Liver (tissue), 9 donors: ENCODE results near the gene BDKRB1. TPM values are rescaled to one million over a fixed set of nuclear protein-coding genes. Genes with fewer than 3 reads are reported as not detected.

Source experiments
- DNase-seq: peaks from one replicate; pipeline ENCODE4 v3.0.0-alpha.2; 2017; ENCODE audit warnings: low spot score
- H3K27ac ChIP-seq, 2 donors: one replicate each; pipeline ENCODE4 v1.7.0; 2013; ENCODE audit warnings: inconsistent platforms in 2 of 2, low read length in 2 of 2, control low read depth in 1 of 2, low read depth in 1 of 2, mild to moderate bottlenecking in 1 of 2
- H3K27me3 ChIP-seq, 4 donors: one replicate each; pipeline versions ENCODE4 v1.6.1 to v1.7.0; 2013; ENCODE audit warnings: low read length in 3 of 4, inconsistent platforms in 1 of 4, mild to moderate bottlenecking in 1 of 4, moderate library complexity in 1 of 4; ENCODE audit not compliant: control insufficient read depth in 4 of 4, insufficient read depth in 4 of 4
- H3K36me3 ChIP-seq, 4 donors: one replicate each; pipeline versions ENCODE4 v1.6.1 to v1.7.0; 2013; ENCODE audit warnings: low read length in 3 of 4, mild to moderate bottlenecking in 3 of 4, low read depth in 1 of 4, moderate library complexity in 1 of 4; ENCODE audit not compliant: control insufficient read depth in 4 of 4, insufficient read depth in 3 of 4
- H3K4me1 ChIP-seq, 4 donors: one replicate each; pipeline versions ENCODE4 v1.6.1 to v1.7.0; 2013; ENCODE audit warnings: low read length in 3 of 4, mild to moderate bottlenecking in 3 of 4, moderate library complexity in 1 of 4; ENCODE audit not compliant: control insufficient read depth in 4 of 4, insufficient read depth in 4 of 4
- H3K4me3 ChIP-seq, 3 donors: one replicate each; pipeline versions ENCODE4 v1.6.1 to v1.7.0; 2013; ENCODE audit warnings: low read length in 3 of 3, control low read depth in 1 of 3, low read depth in 1 of 3, mild to moderate bottlenecking in 1 of 3
- H3K9ac ChIP-seq, 2 donors: one replicate each; pipeline ENCODE4 v1.7.0; 2013; ENCODE audit warnings: low read length in 2 of 2, mild to moderate bottlenecking in 2 of 2, moderate library complexity in 2 of 2, control low read depth in 1 of 2, low read depth in 1 of 2
- H3K9me3 ChIP-seq, 4 donors: one replicate each; pipeline versions ENCODE4 v1.6.1 to v1.7.0; 2013; ENCODE audit warnings: low read length in 3 of 4; ENCODE audit not compliant: control insufficient read depth in 4 of 4
- ATF3 ChIP-seq: IDR thresholded peaks from 2 replicates; pipeline ENCODE4 v1.6.1; 2016; ENCODE audit warnings: antibody characterized with exemption
- CTCF ChIP-seq: fragments of 150-350 bp; IDR thresholded peaks from 2 replicates; pipeline ENCODE4 v1.5.1; 2017; ENCODE audit warnings: improper control_type of control experiment, low read depth, low read length; ENCODE audit not compliant: missing input control
- EGR1 ChIP-seq, 2 donors: IDR thresholded peaks; 2 replicates each; pipeline ENCODE4 v1.6.1; 2016 to 2018; ENCODE audit warnings: antibody characterized with exemption in 2 of 2, low read depth in 2 of 2
- FOXA1 ChIP-seq: IDR thresholded peaks from 2 replicates; pipeline ENCODE4 v1.6.1; 2016; ENCODE audit warnings: antibody characterized with exemption
- FOXA2 ChIP-seq: IDR thresholded peaks from 2 replicates; pipeline ENCODE4 v1.6.1; 2016; ENCODE audit warnings: antibody characterized with exemption
- GABPA ChIP-seq, 2 donors: IDR thresholded peaks in 1 of 2; conservative IDR thresholded peaks in 1 of 2; 2 replicates each; pipeline ENCODE4 v1.6.1; 2016; ENCODE audit warnings: antibody characterized with exemption in 2 of 2, mild to moderate bottlenecking in 1 of 2, moderate library complexity in 1 of 2
- HNF4A ChIP-seq, 2 donors: conservative IDR thresholded peaks; 2 replicates each; pipeline ENCODE4 v1.6.1; 2016; ENCODE audit warnings: antibody characterized with exemption in 2 of 2, mild to moderate bottlenecking in 2 of 2
- HNF4G ChIP-seq: IDR thresholded peaks from 2 replicates; pipeline ENCODE4 v1.6.1; 2016; ENCODE audit warnings: antibody characterized with exemption
- JUND ChIP-seq, 2 donors: IDR thresholded peaks; 2 replicates each; pipeline ENCODE4 v1.6.1; 2016; ENCODE audit warnings: antibody characterized with exemption in 2 of 2
- MAX ChIP-seq: IDR thresholded peaks from 2 replicates; pipeline ENCODE4 v1.6.1; 2016; ENCODE audit warnings: antibody characterized with exemption
- NR2F2 ChIP-seq: IDR thresholded peaks from 2 replicates; pipeline ENCODE4 v1.6.1; 2016; ENCODE audit warnings: antibody characterized with exemption
- RAD21 ChIP-seq, 2 donors: IDR thresholded peaks; 2 replicates each; pipeline ENCODE4 v1.6.1; 2016; ENCODE audit warnings: antibody characterized with exemption in 2 of 2, mild to moderate bottlenecking in 2 of 2
- REST ChIP-seq: IDR thresholded peaks from 2 replicates; pipeline ENCODE4 v1.6.1; 2016; ENCODE audit warnings: antibody characterized with exemption, mild to moderate bottlenecking
- RXRA ChIP-seq, 2 donors: IDR thresholded peaks; 2 replicates each; pipeline ENCODE4 v1.6.1; 2017 to 2018; ENCODE audit warnings: antibody characterized with exemption in 2 of 2, mild to moderate bottlenecking in 1 of 2
- SP1 ChIP-seq: IDR thresholded peaks from 2 replicates; pipeline ENCODE4 v1.6.1; 2018; ENCODE audit warnings: antibody characterized with exemption, mild to moderate bottlenecking
- TAF1 ChIP-seq: conservative IDR thresholded peaks from 2 replicates; pipeline ENCODE4 v1.6.1; 2016; ENCODE audit warnings: antibody characterized with exemption, mild to moderate bottlenecking
- YY1 ChIP-seq: IDR thresholded peaks from 2 replicates; pipeline ENCODE4 v1.6.1; 2016; ENCODE audit warnings: antibody characterized with exemption, mild to moderate bottlenecking
- ZBTB33 ChIP-seq: IDR thresholded peaks from 2 replicates; pipeline ENCODE4 v1.6.1; 2016; ENCODE audit warnings: antibody characterized with exemption
- WGBS: extraction: QIAGEN DNeasy Blood & Tissue Kit; methylation state at CpG from one replicate; pipeline ENCODE4 v1.1.7; 2013; 5-methylcytosine and 5-hydroxymethylcytosine counted together
- polyA plus RNA-seq, 2 donors: library from polyadenylated mRNA; stranded (reverse) in 1 of 2; unstranded in 1 of 2; fragments of 200-250 nt in 1 of 2; fragments of >200 nt in 1 of 2; fragmentation: Nextera tagmentation in 1 of 2; extraction: Ambion mirVana in 1 of 2; gene quantifications; one replicate each; pipeline versions ENCODE4 v1.2.1 to v1.2.3, GENCODE V29; 2013 to 2015
- total RNA-seq, 2 donors: library from RNA; depleted of rRNA; stranded (reverse); fragments of >200 nt; gene quantifications; one replicate each; pipeline ENCODE4 v1.2.3, GENCODE V29; 2014
- donor health status: healthy.
- donor health status: healthy.
- donor health status: healthy.
- donor health status: healthy.
- donor health status: healthy.

Gene BDKRB1
- total and polyA plus RNA-seq, 4 donors: not detected

GRCh38 chr14:96281486-96281885, 25.5 kb downstream of the BDKRB1 start (continued):
- TF ChIP-seq CTCF (peak; percentile 36), RXRA (IDR thresholded peaks at IDR 0.05) (peak; percentile 54 to 78), MAX (peak; percentile 30), ATF3 (no peak), FOXA2 (peak; percentile 38)

GRCh38 chr14:96284008-96284407, 28.0 kb downstream of the BDKRB1 start:
- DNase-seq: no peak
- WGBS: 50% methylated on average over 9 of the region's 9 CpGs

GRCh38 chr14:96284430-96284829, 28.4 kb downstream of the BDKRB1 start:
- H3K4me3 ChIP-seq: peak overlapping the region in 1 of 3 donors; percentile 15
- H3K36me3 ChIP-seq: peaks cover 0 to 10% (median 7%) of the 10 kb centered on the region in 4 donors
- no peaks in the 10 kb centered on the region for H3K27me3 ChIP-seq
- peak overlapping the region; percentile 79 to 87 for H3K27ac ChIP-seq
- no peak for DNase-seq
- TF ChIP-seq HNF4A (conservative IDR thresholded peaks at IDR 0.05) (peak; percentile 37 to 45), MAX (peak; percentile 42), SP1 (peak; percentile 52), JUND (IDR thresholded peaks at IDR 0.05) (no peak), FOXA2 (no peak), RAD21 (IDR thresholded peaks at IDR 0.05) (peak; percentile 7 to 30), ZBTB33 (no peak), CTCF (peak; percentile 47), RXRA (IDR thresholded peaks at IDR 0.05) (peak; percentile 40 to 51), ATF3 (no peak), HNF4G (no peak), FOXA1 (no peak), REST (no peak), TAF1 (peak; percentile 26), YY1 (peak; percentile 58), NR2F2 (no peak), GABPA (IDR thresholded peaks at IDR 0.05 in 1 of 2, conservative IDR thresholded peaks at IDR 0.05 in 1 of 2) (no peak), EGR1 (IDR thresholded peaks at IDR 0.05; ENCODE audit: low read depth in 2 of 2) (no peak)
- no peaks in the 10 kb centered on the region for H3K9me3 ChIP-seq
- H3K9ac ChIP-seq: peak overlapping the region in 1 of 2 donors; percentile 49
- peaks cover 5 to 45% (median 37%) of the 10 kb centered on the region in 4 donors for H3K4me1 ChIP-seq
- 32% methylated on average over 1 of the region's 1 CpG for WGBS

More at GRCh38 chr14:96284008-96284407, 28.0 kb downstream of the BDKRB1 start:
- peak overlapping the region in 1 of 3 donors; percentile 15 for H3K4me3 ChIP-seq
- H3K27ac ChIP-seq: peak overlapping the region; percentile 79 to 87
- peaks cover 0 to 7% (median 4%) of the 10 kb centered on the region in 4 donors for H3K36me3 ChIP-seq
- no peaks in the 10 kb centered on the region for H3K9me3 ChIP-seq
- peaks cover 5 to 45% (median 37%) of the 10 kb centered on the region in 4 donors for H3K4me1 ChIP-seq
- H3K9ac ChIP-seq: peak overlapping the region; percentile 47 to 49
- TF ChIP-seq FOXA2 (no peak), HNF4G (no peak)
- no peaks in the 10 kb centered on the region for H3K27me3 ChIP-seq
